Tibial artery (tissue), 4 donors: ENCODE measurements around the gene GSK3A.

Experiments used
- DNase-seq, 2 donors: peaks; one replicate each; pipeline ENCODE4 v3.0.0-alpha.2; 2019
- H3K27ac ChIP-seq, 2 donors: fragments of 200-600 bp; sonication (generic) in 1 of 2; 1 replicate in 1 of 2; 2 replicates in 1 of 2; pipeline ENCODE4 v1.5.1; 2018 to 2019; ENCODE audit warnings: mild to moderate bottlenecking in 1 of 2
- H3K27me3 ChIP-seq, 2 donors: fragments of 200-600 bp; sonication (generic) in 1 of 2; one replicate each; pipeline versions ENCODE4 v1.5.1 to v1.6.0; 2016 to 2019
- H3K36me3 ChIP-seq, 3 donors: fragments of 200-600 bp; sonication (generic) in 2 of 3; one replicate each; pipeline ENCODE4 v1.5.1; 2016 to 2019; ENCODE audit warnings: mild to moderate bottlenecking in 2 of 3
- H3K4me1 ChIP-seq, 4 donors: fragments of 200-600 bp; sonication (generic) in 2 of 4; 1 replicate in 3 of 4; 2 replicates in 1 of 4; pipeline ENCODE4 v1.5.1; 2016 to 2019
- H3K4me3 ChIP-seq, 2 donors: fragments of 200-600 bp; sonication (generic) in 1 of 2; 1 replicate in 1 of 2; 2 replicates in 1 of 2; pipeline ENCODE4 v1.5.1; 2018 to 2019; ENCODE audit warnings: mild to moderate bottlenecking in 2 of 2
- H3K9me3 ChIP-seq, 3 donors: fragments of 200-600 bp; sonication (generic) in 1 of 3; one replicate each; pipeline ENCODE4 v1.5.1; 2016 to 2019
- CTCF ChIP-seq, 2 experiments: fragments of 200-600 bp in 1 of 2; fragments of 450-650 bp in 1 of 2; IDR thresholded peaks; one replicate each; pipeline ENCODE4 v1.5.1; 2017 to 2019; ENCODE audit warnings: antibody characterized with exemption in 2 of 2, mild to moderate bottlenecking in 1 of 2, moderate library complexity in 1 of 2
- intact Hi-C: fragments of 100-400 bp; cut with DNase I; formaldehyde crosslinking; loops from one replicate; pipeline ENCODE4 v1.15.0; 2023; ENCODE audit warnings: low total_unique reads

GSK3A gene

GRCh38 chr19:42242512-42243409 lies at the start of gene GSK3A:
Gene GSK3A (minus strand): TSS chr19:42242602. CDS start chr19:42242465, 137 bp downstream.
- intact Hi-C loops, result no loop called here
- no peaks in the 10 kb centered on the region for H3K9me3 ChIP-seq
- peak; percentile 99 to 100 for DNase-seq
- H3K4me3 ChIP-seq, result peak within 1 kb of the TSS; percentile 73 to 94
- peak in 1 of 2 experiments; percentile 6 for TF ChIP-seq CTCF (IDR thresholded peaks at IDR 0.05)
- H3K27me3 ChIP-seq, result no peaks in the 10 kb centered on the region
- peaks cover 0 to 19% (median 0%) of the 10 kb centered on the region in 3 donors for H3K36me3 ChIP-seq
- peak within 1 kb of the TSS; percentile 86 to 94 for H3K27ac ChIP-seq
- peaks cover 3 to 54% (median 44%) of the 10 kb centered on the region in 4 donors for H3K4me1 ChIP-seq

- no peak for DNase-seq
These were observed 49.0 kb upstream of the GSK3A start for GRCh38 chr19:42291435-42291810.

GRCh38 chr19:42290523-42291434 lies 48.4 kb upstream of the GSK3A start:
- no peak overlapping the region for H3K27ac ChIP-seq
- intact Hi-C loops, result loop anchor here (10.0 kb wide), 1 partner anchor 156 kb away; the partner anchor contains the start of gene POU2F2
- H3K36me3 ChIP-seq, result peaks cover 52 to 95% (median 85%) of the 10 kb centered on the region in 3 donors
- H3K4me3 ChIP-seq, result no peak overlapping the region
- H3K27me3 ChIP-seq, result no peaks in the 10 kb centered on the region
- H3K4me1 ChIP-seq, result peaks cover 0 to 13% (median 13%) of the 10 kb centered on the region in 4 donors
- no peaks in the 10 kb centered on the region for H3K9me3 ChIP-seq
- TF ChIP-seq CTCF (IDR thresholded peaks at IDR 0.05), result peak; percentile 18 to 24
- DNase-seq, result no peak

More at GRCh38 chr19:42291435-42291810, 49.0 kb upstream of the GSK3A start:
- TF ChIP-seq CTCF (IDR thresholded peaks at IDR 0.05), result no peak
- Histone ChIP-seq H3K4me1 (peaks cover 0 to 9% (median 6%) of the 10 kb centered on the region in 4 donors), H3K4me3 (no peak overlapping the region), H3K9me3 (no peaks in the 10 kb centered on the region), H3K27ac (no peak overlapping the region), H3K36me3 (peaks cover 52 to 95% (median 85%) of the 10 kb centered on the region in 3 donors), H3K27me3 (no peaks in the 10 kb centered on the region)
- intact Hi-C loops, result loop anchor here (10.0 kb wide), 1 partner anchor 157 kb away; the partner anchor contains the start of gene POU2F2

- Histone ChIP-seq H3K27me3 (no peaks in the 10 kb centered on the region), H3K9me3 (no peaks in the 10 kb centered on the region), H3K4me1 (peaks cover 0 to 19% (median 19%) of the 10 kb centered on the region in 4 donors), H3K36me3 (peaks cover 52 to 88% (median 84%) of the 10 kb centered on the region in 3 donors), H3K27ac (no peak overlapping the region), H3K4me3 (no peak overlapping the region)
- DNase-seq, result no peak
- no peak for TF ChIP-seq CTCF (IDR thresholded peaks at IDR 0.05)
- intact Hi-C loops, result loop anchor here (10.0 kb wide), 1 partner anchor 155 kb away; the partner anchor contains the start of gene POU2F2
These were observed 47.7 kb upstream of the GSK3A start for GRCh38 chr19:42290136-42290522.

GRCh38 chr19:42289556-42290041 lies 47.2 kb upstream of the GSK3A start:
- H3K36me3 ChIP-seq, result peaks cover 52 to 83% (median 79%) of the 10 kb centered on the region in 3 donors
- no peak overlapping the region for H3K4me3 ChIP-seq
- no peak for DNase-seq
- intact Hi-C loops, result loop anchor here (10.0 kb wide), 1 partner anchor 155 kb away; the partner anchor contains the start of gene POU2F2
- H3K27ac ChIP-seq, result no peak overlapping the region
- H3K9me3 ChIP-seq, result no peaks in the 10 kb centered on the region
- no peaks in the 10 kb centered on the region for H3K27me3 ChIP-seq
- TF ChIP-seq CTCF (IDR thresholded peaks at IDR 0.05), result no peak
- peaks cover 0 to 25% (median 24%) of the 10 kb centered on the region in 4 donors for H3K4me1 ChIP-seq
